NOMO-1 (cell line): ENCODE measurements around the gene PDE10A.
"Not testable (repeated sequence)": the region's sequence is repeated elsewhere in the genome, so short reads cannot be mapped to it uniquely, and the experiment has no call there.

Experiments used
- DNase-seq, 2 experiments: peaks; one replicate each; lab custom pipeline; 2025; ENCODE audit not compliant: unreplicated experiment in 2 of 2; lab: John Stamatoyannopoulos, UW

Gene PDE10A

DNA sequence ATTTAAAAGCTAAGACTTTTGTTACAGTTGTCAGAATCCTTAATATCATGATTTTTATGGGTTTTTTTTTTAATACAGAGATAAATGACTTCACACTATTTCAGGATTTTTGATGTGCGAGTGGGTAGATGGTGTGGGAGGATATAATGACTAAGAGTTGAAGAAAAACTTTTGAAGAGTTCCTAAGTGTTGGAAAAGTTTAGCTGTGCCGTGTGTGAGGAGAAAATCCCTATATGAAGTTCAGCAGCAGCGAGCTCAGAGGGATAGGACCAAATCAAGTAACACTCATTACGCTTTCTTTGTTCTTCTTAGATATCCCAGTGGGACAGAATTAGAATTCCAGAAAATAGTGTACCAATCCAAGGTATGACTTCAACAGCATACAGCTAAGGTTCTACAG, 34.1 kb downstream of the PDE10A start:
- DNase-seq = no peak

DNA sequence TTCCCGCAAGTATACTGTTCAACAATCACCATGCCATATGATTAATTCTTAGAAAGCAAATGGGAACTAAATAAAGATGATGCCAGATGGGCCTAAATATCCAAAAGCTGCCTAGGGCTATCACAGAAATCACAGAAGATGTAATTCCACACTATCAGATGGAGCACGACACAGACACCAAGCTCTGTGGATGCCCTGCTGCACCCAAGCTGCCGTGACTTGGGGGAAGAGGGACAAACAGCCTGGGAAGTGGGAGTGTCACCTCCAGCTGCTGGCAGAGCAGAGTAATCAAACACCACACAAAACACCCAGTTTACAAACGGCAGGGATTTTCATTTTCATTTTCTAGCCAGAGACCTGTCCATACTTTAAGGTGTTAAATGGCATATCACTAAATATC, 35.7 kb downstream of the PDE10A start:
- DNase-seq = no peak

DNA sequence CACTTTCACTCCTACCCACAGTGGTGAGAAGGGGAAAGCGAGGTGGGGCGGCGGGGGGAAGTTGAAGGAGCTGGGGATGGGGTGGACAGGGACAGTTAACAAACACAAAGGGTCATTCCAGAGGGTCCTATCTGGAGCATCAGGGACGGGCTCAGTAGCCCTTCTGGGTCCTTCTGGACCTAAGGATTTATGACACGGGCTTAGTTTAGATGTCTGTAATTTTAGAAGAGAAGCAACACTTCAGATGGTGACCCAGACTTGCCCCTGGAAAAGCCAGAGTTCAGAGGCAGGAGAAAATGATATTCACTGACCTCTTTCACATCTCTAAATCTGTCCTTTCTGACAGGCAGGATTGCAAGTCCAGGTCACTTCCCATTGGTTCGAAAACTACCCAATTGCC, 36.3 kb downstream of the PDE10A start:
- no peak for DNase-seq

DNA sequence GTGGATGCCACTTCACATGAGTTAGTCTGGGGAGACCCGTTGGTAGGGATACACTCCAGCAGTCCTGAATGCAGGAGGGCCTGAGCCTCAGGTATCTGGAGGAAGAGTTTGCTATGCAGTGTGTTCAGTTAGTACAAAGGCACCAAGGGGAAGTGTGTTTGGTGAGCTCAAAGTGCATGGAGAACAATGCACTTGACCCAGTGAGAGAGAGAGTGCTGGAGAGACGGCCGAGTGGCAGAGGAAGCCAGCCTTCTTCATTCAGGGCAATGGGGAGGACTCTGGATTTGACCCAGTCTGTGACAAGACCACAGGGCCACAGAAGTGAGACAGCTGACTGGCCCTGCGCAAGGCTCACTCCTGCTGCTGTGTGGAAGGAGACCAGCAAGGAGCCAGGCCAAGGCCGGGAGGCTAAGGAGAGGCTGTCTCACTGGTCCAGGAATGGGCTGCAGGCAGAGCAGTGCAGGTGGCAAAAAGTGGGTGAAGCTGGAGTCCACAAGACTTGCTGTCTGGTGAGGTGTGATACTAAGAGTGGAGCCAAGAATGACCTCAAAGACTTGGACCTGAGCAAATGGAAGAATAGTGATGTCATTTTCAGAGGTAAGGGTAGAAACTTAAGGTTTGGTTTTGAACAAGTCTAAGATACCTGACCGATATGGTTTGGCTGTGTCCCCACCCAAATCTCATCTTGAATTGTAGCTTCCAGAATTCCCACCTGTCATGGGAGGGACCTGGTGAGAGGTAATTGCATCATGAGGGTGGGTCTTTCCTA, 38.0 kb downstream of the PDE10A start:
- DNase-seq = no peak

DNA sequence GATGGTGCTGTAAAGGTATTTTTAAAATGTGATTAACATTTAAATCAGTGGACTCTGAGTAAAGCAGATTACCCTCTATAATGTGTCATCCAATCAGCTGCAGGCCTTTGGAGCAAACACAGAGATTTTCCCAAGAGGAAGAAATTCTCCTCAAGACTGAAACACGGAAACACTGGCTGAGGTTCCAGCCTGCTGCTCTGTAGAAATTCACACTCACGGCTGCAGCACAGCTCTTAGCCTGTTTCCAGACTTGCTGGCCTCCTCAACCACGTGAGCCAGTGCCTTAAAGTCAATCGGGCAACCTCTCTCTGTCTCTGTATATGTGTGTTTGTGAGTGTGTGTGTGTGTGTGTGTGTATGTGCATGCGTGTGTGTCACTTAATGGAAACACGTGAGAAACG, 41.1 kb downstream of the PDE10A start:
- DNase-seq = no peak

DNA sequence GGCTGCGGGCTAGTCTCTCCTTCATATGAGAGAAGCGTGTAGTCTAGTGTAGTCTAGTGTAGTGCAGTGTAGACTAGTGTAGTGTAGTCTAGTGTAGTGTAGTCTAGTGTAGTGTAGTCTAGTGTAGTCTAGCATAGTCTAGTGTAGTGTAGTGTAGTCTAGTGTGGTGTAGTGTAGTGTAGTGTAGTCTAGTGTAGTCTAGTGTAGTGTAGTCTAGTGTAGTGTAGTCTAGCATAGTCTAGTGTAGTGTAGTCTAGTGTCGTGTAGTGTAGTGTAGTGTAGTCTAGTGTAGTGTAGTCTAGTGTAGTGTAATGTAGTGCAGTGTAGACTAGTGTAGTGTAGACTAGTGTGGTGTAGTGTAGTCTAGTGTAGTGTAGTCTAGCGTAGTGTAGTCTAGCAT, 44.1 kb downstream of the PDE10A start:
- DNase-seq = not testable (repeated sequence)

DNA sequence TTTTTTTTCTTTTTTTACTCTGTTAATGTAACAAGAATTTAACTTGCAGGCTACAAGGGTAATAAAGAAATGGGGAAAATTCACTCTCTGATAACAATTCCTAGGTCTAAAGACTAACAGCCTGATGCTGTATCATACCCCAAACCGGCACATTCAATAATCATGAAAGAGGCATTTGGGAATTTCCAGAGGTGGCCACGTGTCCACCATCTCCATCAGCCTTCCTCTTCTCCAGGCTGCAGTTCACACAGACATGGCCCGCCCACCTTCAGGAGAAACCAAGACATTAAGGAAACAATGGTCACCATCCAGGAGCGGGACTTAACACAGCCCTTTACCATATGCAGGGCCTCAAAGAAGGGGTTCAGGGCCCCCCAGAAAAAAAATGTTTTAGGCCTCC, 44.8 kb downstream of the PDE10A start:
- no peak for DNase-seq

DNA sequence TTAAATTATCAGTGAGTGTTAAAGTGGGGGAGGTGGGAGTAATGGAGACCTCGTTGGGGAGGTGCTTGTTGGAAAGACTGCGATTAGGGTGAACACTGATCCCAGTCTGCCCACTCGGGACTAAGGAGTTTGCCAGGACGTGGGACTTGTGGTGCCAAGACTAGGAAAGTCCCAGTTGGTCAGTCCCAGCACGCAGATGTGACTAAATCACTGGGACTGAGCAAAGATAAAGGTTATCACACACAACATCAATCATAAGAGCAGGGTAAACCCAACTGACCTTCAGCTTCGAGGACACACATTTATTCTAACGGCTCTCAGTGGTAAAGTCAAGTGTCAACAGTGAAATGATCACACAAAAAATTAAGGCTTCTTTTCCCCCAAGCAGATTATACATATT, 45.5 kb downstream of the PDE10A start:
- DNase-seq = no peak

DNA sequence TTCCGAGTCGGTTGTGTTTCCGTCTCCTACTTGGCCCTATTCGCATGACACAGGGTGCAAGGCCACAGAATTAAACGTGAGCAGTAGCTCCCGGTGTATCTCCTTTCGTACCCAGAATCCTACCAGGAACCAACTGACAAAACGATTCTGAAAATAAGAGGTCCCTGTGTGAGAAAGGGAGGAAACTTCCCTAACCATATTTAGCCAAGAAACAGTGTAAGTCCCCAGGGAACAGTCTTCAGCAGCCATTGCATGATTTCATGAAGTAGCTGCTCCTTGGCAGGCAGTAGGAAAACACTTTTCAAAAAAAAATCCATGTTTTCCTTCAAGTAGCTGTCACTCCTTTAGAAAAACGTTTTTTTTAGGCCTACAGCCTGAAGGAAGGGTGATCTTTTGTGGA, 46.9 kb downstream of the PDE10A start:
- DNase-seq = no peak

DNA sequence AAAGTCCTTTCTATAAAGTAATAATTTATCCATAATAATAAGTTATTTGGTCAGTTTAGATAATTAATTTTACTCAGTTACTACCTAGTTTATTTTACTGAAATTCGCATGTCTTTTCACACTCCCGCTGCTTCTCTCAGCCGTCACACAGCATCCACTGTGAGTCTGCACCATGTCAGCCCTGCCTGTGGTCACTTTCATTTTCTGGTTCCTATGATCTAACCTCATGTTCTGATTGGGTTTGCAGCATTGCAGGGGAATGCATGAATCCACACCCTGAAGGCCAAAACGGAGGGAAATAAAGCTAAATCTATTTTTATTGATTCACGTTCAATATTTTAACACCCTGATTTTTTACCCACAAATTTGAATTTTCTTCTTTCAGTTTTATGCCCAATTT, 47.4 kb downstream of the PDE10A start:
- DNase-seq = no peak

DNA sequence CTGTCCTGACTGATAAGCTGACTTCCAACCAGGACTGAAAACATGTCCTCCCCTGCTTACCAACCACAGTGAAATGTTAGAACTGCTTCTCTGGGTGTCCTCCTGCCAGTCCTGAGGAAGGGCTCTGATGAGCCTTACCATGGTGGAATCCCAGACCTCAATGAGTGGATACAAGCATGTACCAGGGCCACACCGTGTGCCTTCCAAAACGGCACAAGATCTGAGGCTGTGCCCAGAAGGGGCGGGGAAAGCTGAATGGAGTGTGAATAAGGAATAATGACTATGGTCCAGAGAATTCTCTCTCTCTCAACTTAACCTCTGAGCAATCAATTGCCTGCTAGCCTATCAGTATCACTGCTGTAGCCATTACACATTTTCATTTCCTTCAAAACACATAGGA, 51.7 kb downstream of the PDE10A start:
- DNase-seq = no peak

DNA sequence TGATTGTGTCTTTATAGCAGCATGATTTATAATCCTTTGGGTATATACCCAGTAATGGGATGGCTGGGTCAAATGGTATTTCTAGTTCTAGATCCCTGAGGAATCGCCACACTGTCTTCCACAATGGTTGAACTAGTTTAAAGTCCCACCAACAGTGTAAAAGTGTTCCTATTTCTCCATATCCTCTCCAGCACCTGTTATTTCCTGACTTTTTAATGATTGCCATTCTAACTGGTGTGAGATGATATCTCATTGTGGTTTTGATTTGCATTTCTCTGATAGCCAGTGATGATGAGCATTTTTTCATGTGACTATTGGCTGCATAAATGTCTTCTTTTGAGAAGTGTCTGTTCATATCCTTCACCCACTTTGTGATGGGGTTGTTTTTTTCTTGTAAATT, 54.5 kb downstream of the PDE10A start:
- not testable (repeated sequence) for DNase-seq

DNA sequence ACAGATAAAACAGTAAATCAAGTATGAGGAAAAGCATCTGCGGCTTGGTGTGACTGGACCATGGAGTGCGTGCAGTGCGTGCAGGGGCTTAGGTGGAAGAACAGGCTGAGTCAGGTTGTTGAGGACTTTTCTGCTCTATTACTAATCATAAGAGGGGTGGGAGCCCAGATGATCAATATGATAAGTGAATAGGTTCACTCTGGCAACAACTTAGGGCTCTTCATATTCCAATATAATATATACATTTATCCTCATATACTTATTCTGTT, 56.4 kb downstream of the PDE10A start:
- no peak for DNase-seq

DNA sequence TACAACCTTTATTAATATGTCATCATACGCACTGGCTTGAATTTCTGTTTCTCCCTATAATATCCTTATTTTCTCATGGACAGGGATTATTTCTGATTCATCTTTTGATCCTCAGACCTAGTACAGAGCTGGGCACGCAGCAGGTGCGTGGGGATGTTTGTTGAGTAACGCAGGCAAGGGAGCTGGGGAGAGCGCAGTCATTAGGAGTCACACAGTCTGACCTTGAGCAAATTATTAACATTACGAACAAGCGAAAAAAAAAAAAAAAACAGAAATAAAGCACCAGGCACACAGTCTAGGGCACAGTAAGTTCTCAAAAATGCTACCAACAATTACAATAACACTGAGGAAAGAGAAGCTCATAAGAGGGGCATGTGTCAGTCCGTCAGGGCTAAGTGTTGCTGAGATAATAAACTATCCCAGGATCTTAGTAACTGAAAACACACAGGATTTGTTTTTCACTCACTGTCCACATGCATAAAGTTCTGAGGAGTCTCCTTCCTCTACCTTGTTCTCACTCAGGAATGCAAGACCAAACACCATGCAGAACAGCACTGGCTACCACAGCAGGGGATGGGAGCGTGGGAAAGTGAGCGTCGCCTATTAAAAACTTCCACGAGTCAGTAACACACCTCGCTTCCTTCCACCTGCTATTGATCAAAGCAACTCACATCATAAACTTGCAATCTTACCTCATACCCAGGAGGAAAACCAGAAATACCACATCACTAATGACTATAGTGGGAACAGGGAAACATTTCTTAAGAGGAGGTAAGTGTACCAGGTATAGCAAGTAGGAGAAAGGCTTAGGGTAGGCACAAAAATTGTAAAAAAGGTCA, 56.9 kb downstream of the PDE10A start:
- no peak for DNase-seq

DNA sequence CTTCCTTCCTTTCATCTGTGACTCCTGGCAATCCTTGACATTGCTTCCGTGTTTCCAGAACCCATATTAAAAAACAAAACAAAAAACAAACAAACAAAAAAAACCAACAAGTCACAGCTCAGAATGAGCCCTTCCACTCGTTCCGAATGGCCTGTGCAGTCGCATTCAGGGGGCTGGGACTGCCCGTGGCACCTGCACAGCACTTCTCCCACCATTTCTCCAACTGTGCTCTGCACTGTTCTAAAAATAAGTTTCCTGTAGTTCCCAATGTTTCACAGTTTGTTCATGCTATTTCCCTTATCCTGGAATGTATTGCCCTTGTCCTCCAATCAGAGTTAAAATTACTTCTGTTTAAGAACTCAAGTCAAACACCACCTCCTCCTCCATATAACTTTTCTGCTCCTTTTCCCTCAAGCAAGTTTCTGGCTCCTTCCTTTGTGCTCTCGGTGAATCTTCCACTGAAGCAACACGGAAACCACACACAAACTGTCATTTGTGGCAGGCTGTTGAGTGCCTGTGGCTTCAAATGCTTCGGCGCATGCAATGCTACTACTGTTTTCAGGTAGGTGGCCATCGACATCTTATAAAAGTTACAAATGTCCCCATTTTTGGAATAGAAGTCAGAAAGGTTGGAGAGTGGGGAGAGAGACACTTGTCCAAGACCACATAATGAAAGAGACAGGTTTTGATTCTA, 57.7 kb downstream of the PDE10A start:
- DNase-seq = no peak

DNA sequence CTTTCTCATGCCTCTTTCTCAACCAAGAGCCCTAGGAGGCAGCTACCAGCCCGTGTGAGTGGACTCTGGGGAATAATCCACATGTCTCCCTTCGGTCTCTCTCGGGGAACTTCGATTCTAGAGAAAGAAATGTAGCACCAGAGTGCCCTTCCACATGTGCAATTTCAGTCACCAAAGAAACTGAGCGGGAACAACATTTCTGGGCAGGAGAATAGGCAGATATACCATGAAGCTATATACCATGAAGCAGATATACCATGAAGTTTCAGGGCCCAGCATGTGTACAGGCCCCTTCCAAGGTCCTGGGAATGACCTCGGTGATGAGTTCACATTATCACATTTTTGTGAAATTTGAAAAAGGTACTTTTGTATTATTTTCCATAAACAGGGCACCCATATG, 60.8 kb downstream of the PDE10A start:
- no peak for DNase-seq

DNA sequence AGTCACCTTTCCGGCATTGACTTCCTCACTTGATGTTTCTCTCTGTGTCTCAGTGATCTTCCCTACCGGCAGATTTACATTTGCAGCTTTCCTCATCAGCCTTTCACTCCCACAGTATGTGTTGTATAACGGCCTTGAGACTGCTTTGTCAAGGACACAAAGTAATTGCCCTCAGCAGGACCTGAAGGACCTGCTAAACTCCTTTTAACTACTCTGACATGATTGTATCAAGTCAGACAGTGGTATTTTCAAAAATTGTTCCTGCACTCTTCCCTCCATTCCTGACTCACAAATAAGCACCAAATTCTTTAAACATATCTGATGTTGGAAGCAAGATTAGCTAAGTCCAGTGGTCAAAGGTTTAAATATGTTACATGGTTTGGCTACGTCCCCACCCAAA, 62.4 kb downstream of the PDE10A start:
- DNase-seq = no peak

DNA sequence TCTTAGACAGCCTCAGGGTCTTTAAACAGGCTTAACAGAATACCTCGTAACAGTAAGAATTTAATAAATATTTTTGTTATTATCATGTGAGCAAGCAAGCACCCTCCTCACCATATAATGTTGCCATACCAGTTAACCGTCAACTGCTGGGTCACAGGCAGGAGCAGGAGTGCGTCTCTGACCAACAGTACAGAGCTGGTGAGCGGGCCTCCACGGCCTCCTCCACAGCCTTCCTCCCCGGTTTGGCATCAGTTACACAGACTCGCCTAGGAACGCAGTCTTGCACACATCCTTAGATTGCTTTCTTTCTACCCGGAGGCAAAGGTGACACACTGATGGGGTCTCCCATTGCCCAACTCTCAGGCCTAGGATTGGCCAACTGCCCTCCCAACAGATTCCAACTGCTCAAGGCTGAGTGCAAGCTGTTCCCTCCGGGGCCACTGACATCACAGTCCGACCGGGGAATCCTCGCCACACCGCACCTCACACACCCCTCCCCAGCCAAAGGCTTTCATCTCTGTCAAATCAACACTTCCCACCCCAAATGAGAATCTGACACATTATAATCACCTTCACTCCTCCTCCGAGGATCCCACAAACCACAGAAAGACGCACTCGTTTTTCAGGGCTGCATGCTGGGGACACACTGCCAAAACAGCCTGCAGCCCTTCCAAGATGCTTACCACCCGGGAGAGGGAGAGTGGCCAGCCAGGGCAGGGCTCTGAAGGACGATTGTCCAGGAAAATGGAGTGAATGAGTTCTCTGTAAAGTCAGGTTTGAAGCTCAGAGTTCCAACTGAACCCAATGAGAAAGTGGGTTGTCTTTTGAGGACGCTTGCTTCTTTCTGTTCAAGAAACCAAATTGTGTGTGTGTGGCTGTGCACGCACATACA, 63.2 kb downstream of the PDE10A start:
- DNase-seq = no peak

DNA sequence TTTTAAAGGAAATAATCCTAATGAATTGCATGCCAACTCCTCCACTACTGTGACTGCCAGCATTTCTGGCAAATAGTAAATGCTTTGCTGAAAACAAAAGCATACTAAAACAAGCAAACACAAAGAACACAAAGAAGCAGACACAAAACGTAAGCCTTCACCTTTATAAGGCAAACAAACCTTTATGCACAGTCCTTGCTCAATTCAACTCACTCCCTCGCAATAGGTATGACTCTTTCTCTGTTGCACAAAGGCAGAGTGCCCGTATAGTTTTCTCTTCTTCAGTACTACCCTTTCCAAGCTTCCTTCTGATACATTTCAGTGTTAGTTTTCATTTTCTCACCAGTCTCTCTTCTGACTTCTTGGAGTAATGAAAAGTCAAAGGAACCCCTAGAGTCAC, 63.9 kb downstream of the PDE10A start:
- DNase-seq = no peak

DNA sequence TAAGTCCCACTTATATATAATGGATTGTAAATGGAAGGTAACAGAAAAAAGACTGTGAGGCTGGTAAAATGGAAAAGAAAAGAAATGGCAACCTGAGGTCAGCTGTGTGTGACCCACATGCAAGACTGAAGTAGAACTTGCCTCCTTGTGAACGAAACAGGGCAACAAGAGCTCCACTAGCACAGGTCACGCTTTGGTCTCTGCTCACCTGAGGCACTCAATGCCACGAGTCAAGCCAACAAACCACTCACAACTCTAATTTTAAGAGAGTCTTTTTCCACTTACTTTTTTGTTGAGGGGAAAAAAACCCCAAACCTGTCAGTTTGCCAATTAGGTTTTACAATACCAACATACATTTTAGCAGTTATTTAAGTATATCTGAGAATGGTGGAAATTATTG, 65.2 kb downstream of the PDE10A start:
- no peak for DNase-seq
